Measurements from ENCODE around the gene PKLR. TPM values are rescaled to one million over a fixed set of nuclear protein-coding genes. Genes with fewer than 3 reads are reported as not detected.

PKLR gene
- total RNA-seq, 4 donors from 2014 or later: 0.21 TPM; not detected in 3

DNA sequence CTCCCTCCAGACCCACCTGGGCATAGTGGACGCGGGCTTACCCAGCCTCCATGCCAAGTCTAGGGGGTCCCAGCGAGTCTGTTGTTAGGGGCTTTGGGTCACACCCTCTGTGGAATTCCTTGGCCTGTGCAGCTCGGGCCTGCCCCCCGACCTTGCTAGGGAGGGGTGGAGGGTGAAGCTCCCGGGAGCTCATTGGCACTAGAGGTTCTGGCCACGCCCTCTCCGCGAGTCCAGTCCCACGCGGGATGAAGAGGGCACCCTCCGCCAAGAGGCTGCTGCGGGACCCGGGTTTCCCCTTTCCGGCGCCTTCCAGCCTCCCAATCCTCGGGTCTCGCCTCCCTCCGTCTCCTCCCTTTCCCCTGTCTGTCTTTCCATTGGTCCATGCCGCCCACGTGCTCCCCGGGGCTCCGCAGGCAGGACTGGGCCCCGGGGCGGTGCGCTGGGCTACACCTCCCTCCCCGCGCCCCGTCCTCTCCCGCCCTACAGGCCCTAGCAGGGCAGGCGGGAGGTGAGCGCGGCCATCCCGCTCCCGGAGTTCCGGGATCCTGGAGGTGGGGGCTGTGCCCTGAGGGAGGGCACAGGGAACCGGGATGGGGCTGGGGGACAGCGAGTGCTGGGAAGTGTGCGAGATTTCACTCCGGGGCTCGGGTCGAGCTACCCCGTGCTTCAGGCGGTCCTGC, 22.9 kb upstream of the PKLR start:
- Histone ChIP-seq H3K27me3 (no peaks in the 10 kb centered on the region), H3K27ac (peak overlapping the region; percentile 97 to 99), H3K9me3 (no peaks in the 10 kb centered on the region), H3K4me3 (peak overlapping the region; percentile 72 to 86), H3K36me3 (no peaks in the 10 kb centered on the region), H3K4me1 (peaks cover 8 to 17% of the 10 kb centered on the region in 2 donors)
- TF ChIP-seq, protein P1, sequence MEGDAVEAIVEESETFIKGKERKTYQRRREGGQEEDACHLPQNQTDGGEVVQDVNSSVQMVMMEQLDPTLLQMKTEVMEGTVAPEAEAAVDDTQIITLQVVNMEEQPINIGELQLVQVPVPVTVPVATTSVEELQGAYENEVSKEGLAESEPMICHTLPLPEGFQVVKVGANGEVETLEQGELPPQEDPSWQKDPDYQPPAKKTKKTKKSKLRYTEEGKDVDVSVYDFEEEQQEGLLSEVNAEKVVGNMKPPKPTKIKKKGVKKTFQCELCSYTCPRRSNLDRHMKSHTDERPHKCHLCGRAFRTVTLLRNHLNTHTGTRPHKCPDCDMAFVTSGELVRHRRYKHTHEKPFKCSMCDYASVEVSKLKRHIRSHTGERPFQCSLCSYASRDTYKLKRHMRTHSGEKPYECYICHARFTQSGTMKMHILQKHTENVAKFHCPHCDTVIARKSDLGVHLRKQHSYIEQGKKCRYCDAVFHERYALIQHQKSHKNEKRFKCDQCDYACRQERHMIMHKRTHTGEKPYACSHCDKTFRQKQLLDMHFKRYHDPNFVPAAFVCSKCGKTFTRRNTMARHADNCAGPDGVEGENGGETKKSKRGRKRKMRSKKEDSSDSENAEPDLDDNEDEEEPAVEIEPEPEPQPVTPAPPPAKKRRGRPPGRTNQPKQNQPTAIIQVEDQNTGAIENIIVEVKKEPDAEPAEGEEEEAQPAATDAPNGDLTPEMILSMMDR (IDR thresholded peaks at IDR 0.05): peak in 2 of 4 experiments; percentile 2 to 16
- peak in 1 of 2 donors; percentile 80 for TF ChIP-seq POLR2A (IDR thresholded peaks at IDR 0.05)
- DNase-seq: peak; percentile 94 to 96
- intact Hi-C loops (cut with DNase I; ENCODE audit: low total_unique reads): loop anchor here (5.0 kb wide), 1 partner anchor 47 kb away; the partner anchor contains the start of gene HCN3

DNA sequence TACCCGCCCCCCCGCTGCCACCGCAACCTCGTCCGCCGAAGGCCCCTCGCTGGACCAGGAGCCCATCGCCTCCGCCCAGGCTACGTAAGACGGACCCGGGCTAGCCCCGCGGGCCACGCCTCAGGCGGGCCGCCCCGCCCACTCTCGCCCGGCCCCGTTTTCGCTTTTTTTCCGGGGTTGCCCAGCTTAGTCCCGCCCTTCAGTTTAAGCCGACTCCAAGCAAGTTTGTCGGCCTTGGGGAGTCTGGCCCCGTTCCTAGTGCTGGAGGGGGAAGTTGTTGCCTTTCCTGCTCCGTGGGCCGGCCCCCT, 22.4 kb upstream of the PKLR start:
- Histone ChIP-seq H3K9me3 (no peaks in the 10 kb centered on the region), H3K27me3 (no peaks in the 10 kb centered on the region), H3K27ac (peak overlapping the region; percentile 97 to 99), H3K4me1 (peaks cover 8 to 17% of the 10 kb centered on the region in 2 donors), H3K4me3 (peak overlapping the region; percentile 72 to 86), H3K36me3 (no peaks in the 10 kb centered on the region)
- intact Hi-C loops (cut with DNase I; ENCODE audit: low total_unique reads): loop anchor here (5.0 kb wide), 1 partner anchor 46 kb away; the partner anchor contains the start of gene HCN3
- TF ChIP-seq POLR2A (IDR thresholded peaks at IDR 0.05): peak in 1 of 2 donors; percentile 11
- TF ChIP-seq, protein P1 (IDR thresholded peaks at IDR 0.05): no peak
- DNase-seq: peak; percentile 91 to 93

DNA sequence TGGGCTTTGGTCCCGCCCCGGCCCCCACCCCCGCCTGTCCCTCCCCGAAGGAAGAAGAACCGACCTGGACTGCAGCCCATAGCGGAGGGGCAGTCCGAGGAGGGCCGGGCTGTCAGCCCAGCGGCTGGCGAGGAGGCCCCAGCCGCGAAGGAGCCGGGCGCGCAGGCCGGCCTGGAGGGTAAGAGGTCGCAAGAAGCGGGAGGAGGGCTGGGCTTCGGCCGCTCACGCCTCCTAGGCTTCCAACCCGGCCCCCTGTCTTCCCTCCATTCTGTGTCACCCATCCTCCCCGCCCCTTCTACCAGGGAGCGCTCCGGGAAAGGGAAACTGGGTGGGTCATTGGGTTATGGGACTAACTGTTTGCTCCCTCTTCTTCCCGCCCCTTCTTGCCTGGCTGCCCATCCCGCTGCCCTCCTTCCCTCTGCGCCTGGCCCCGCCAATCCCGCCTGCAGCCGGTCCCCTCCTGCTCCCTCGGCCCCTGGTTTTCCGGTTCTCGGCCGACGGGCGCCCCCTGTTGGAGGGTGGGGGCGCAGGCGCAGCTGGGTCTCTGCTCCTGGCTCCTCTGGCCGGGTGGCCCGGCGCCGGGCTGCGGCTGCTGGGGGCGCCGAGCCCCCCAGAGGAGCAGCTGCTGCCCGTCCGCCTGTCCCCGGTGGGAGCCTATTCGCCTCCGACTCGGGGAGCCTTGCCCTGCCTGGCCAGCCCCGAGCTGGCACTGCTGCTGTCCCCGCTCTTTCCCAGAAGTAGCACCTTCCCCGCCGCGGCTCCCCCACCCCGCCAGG, 21.9 kb upstream of the PKLR start:
- H3K4me1 ChIP-seq: peaks cover 8 to 17% of the 10 kb centered on the region in 2 donors
- H3K27ac ChIP-seq: peak overlapping the region; percentile 97 to 99
- H3K27me3 ChIP-seq: no peaks in the 10 kb centered on the region
- DNase-seq: peak; percentile 91 to 92
- peak; percentile 39 to 40 for TF ChIP-seq POLR2A (IDR thresholded peaks at IDR 0.05)
- TF ChIP-seq, protein P1 (IDR thresholded peaks at IDR 0.05): peak; percentile 93 to 98 (median 96)
- no peaks in the 10 kb centered on the region for H3K9me3 ChIP-seq
- intact Hi-C loops (cut with DNase I; ENCODE audit: low total_unique reads): loop anchor here (5.0 kb wide), 1 partner anchor 46 kb away; the partner anchor contains the start of gene HCN3
- peak overlapping the region; percentile 72 to 86 for H3K4me3 ChIP-seq
- H3K36me3 ChIP-seq: no peaks in the 10 kb centered on the region

DNA sequence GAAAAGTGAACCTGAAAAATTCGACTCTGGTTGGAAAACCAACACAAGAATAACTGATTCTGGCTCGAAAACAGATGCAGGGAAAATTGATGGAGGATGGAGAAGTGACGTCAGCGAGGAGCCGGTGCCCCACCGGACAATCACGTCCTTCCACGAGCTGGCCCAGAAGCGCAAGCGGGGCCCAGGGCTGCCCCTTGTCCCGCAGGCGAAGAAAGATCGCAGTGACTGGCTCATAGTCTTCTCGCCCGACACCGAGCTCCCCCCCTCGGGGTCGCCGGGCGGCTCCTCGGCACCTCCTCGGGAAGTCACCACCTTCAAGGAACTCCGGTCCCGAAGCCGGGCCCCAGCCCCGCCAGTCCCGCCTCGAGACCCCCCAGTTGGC, 21.3 kb upstream of the PKLR start:
- Histone ChIP-seq H3K4me1 (peaks cover 8 to 17% of the 10 kb centered on the region in 2 donors), H3K4me3 (peak overlapping the region; percentile 72 to 86), H3K36me3 (no peaks in the 10 kb centered on the region), H3K9me3 (no peaks in the 10 kb centered on the region), H3K27me3 (no peaks in the 10 kb centered on the region), H3K27ac (peak overlapping the region; percentile 97 to 99)
- intact Hi-C loops (cut with DNase I; ENCODE audit: low total_unique reads): loop anchor here (5.0 kb wide), 1 partner anchor 45 kb away; the partner anchor contains the start of gene HCN3
- DNase-seq: peak; percentile 53 to 56
- no peak for TF ChIP-seq POLR2A (IDR thresholded peaks at IDR 0.05)
- TF ChIP-seq, protein P1 (IDR thresholded peaks at IDR 0.05): no peak
